ENCODE data around the gene BCAS3. TPM values are rescaled to one million over a fixed set of nuclear protein-coding genes. Genes with fewer than 3 reads are reported as not detected.
"Not testable (repeated sequence)": the region's sequence is repeated elsewhere in the genome, so short reads cannot be mapped to it uniquely, and the experiment has no call there.

BCAS3 gene
- total RNA-seq, 1 experiment from 2014 or later, result 11.4 TPM

DNA sequence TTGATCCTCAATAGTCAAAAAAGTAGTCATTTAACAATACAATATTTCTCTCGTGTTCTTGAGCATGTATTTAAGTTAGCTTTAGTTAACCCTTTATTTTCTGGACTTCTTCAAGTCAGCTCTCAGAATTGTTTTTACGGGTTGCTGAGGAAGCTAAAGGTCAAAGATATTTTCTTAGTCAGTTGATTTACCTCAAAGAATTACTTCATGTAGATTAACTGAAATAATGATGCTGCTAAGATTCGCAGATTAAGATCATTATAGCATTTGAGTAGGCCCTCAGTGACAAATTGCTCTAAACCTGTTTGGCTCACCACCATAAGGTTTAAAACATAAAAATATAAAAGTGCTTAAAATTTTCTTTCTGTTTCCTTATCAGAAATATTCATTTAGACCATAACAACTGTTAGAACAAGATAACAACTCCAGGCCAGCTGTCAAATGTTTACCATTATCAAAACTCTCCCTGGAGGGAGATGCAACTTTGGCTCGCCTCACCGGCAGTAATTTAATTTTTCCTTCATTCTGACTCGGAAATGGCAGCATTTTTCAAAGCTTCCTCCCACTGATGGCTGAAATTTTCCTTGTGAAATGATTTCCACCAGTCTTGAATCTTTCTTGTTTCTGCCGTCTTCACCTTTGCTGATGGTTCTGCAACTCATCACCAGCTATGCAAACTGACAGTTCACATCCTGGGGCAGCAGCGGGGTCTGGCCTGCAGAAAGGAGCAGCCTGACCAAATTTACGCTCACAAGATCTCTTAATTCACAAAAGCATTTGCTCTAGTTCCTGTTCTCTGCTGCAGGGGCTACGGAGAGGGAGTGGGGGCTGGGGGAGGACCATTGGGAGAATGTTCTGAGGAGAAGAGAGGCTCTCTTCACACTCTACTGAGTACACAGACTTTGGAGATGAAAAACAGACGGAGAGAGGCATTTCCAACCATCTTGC lies 467.2 kb downstream of the BCAS3 start:
- no peak for DNase-seq
- Histone ChIP-seq H3K27me3 (ENCODE audit: control insufficient read depth, insufficient read depth, low read length) (no peaks in the 10 kb centered on the region), H3K36me3 (replicated peaks; ENCODE audit: control insufficient read depth, insufficient read depth, low read length) (no peaks in the 10 kb centered on the region), H3K4me3 (ENCODE audit: insufficient read depth, low read depth, low read length) (no peak overlapping the region)

DNA sequence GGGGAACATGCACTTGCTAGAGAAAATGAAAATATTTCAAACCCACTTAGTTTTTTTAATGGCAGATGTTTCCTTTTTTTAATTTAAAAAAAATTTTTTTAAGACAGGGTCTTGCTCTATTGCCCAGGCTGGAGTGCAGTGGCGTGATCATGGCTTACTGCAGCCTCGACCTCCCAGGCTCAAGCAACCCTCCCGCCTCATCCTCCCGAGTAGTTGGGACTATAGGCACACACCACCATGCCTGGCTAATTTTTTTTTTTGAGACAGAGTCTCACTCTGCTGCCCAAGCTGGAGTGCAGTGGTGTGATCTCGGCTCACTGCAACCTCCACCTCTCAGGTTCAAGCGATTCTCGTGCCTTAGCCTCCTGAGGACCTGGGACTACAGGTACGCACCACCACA lies 469.2 kb downstream of the BCAS3 start:
- not testable (repeated sequence) for H3K36me3 ChIP-seq (replicated peaks; ENCODE audit: control insufficient read depth, insufficient read depth, low read length); H3K27me3 ChIP-seq (ENCODE audit: control insufficient read depth, insufficient read depth, low read length); DNase-seq

DNA sequence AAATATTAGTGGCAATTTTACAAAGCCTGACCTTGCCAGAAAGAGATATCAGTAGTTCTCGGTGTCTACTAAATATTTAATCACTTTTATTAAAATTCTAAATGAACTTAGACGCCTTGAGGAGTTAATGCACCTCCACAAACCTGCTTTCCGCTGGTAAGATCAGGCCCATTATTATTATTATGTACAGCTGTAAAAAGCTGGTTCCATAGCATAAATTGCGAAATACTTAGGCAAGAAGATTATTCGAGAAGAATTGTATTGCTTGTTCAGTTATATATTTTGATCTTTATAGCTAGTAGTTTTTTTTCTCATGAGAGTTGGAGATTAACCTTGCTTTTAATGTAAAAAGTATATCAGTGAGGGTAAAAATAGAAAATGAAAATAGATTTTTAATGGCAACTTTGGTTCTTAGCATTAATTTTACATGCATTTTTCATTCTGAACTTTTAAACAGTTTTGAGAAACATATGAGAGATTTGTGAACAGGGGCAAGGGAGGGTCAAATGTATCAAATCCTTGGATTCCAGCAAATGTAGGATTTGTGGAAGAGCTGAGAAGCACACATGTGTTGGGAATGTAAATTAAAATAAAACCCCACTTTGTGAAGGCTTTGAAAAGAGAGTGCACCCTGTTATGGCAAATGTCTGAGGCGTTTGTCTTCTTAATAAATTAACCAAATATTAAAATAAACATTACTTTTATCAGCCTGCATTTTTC lies 471.6 kb downstream of the BCAS3 start:
- Histone ChIP-seq H3K27me3 (ENCODE audit: control insufficient read depth, insufficient read depth, low read length) (no peaks in the 10 kb centered on the region), H3K36me3 (replicated peaks; ENCODE audit: control insufficient read depth, insufficient read depth, low read length) (no peaks in the 10 kb centered on the region), H3K4me3 (ENCODE audit: insufficient read depth, low read depth, low read length) (no peak overlapping the region)
- DNase-seq, result no peak

More for the DNA sequence above, 469.2 kb downstream of the BCAS3 start:
- H3K4me3 ChIP-seq (ENCODE audit: insufficient read depth, low read depth, low read length), result not testable (repeated sequence)

DNA sequence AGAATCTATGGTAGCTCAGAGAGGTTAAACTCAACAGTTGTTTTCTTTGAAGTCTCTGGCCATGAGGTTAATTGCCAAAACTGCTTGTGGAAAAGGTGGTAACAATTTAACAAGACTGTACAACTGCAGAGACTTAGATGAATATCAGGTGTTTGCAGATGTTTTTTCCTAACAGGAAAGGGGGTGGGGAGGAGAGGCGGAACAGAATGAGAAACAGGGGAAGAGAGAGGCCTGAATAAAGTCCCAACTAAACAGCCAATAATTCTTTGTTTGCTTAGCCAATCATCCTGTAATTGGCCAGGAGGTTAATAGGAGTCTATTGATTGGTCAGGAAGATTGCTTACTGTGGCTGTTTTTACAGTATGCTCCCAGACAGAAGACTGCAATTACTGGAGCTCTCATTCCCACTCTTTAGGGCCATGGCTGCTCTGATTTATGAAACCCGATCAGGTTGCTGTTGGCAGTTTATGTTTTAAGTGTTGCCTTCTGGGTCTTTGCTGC lies 472.3 kb downstream of the BCAS3 start:
- no peak for DNase-seq
- no peaks in the 10 kb centered on the region for H3K27me3 ChIP-seq (ENCODE audit: control insufficient read depth, insufficient read depth, low read length)
- no peak overlapping the region for H3K4me3 ChIP-seq (ENCODE audit: insufficient read depth, low read depth, low read length)
- H3K36me3 ChIP-seq (replicated peaks; ENCODE audit: control insufficient read depth, insufficient read depth, low read length), result no peaks in the 10 kb centered on the region

DNA sequence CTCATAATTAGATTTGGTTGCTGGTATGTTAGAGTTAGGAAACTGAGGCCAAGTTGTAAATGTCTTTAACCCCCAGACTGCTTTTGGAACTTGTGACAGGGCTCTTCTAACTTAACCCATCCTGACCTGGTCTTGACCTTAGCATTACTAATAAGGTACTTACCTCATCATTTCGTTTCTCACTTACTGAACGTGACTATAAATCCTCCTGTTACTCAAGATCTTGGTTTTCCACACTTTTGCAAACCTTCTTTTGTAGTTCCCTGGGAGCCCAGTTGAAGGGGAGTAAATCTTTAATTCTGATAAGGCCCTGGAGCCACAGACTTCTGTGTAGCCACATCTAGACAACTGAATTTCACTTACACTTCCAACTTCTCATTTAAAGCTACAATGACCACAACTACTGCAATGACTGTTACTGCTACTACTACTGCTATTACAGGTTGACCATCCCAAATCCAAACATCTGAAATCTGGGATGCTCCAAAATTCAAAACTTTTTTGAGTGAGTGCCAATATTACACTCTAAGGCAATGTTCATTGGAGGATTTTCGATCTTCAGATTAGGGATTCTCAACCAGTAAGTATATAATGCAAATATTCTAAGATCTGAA lies 473.1 kb downstream of the BCAS3 start:
- H3K4me3 ChIP-seq (ENCODE audit: insufficient read depth, low read depth, low read length), result no peak overlapping the region

DNA sequence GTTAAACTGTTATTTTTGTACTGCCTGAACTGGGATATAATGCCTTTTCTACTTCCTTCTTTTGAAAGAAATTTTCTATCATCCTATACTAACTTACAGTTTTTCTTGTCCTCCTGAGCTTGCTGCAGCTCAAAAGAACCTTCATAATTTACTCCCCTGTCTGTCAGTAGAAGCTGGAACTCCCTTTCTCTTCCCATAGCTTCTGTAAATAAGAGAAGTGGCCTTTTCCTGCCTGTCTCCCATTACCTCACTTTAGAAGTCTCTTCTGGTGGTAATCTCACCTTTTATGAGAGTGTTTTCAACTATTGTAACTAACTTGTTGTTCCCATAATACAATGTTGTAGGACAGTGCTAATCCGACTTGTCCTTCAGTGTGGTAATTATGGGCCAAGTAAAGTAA lies 475.2 kb downstream of the BCAS3 start:
- Histone ChIP-seq H3K27me3 (ENCODE audit: control insufficient read depth, insufficient read depth, low read length) (no peaks in the 10 kb centered on the region), H3K36me3 (replicated peaks; ENCODE audit: control insufficient read depth, insufficient read depth, low read length) (no peaks in the 10 kb centered on the region), H3K4me3 (ENCODE audit: insufficient read depth, low read depth, low read length) (no peak overlapping the region)
- no peak for DNase-seq

More for the DNA sequence above, 473.1 kb downstream of the BCAS3 start:
- Histone ChIP-seq H3K36me3 (replicated peaks; ENCODE audit: control insufficient read depth, insufficient read depth, low read length) (no peaks in the 10 kb centered on the region), H3K27me3 (ENCODE audit: control insufficient read depth, insufficient read depth, low read length) (no peaks in the 10 kb centered on the region)
- no peak for DNase-seq

DNA sequence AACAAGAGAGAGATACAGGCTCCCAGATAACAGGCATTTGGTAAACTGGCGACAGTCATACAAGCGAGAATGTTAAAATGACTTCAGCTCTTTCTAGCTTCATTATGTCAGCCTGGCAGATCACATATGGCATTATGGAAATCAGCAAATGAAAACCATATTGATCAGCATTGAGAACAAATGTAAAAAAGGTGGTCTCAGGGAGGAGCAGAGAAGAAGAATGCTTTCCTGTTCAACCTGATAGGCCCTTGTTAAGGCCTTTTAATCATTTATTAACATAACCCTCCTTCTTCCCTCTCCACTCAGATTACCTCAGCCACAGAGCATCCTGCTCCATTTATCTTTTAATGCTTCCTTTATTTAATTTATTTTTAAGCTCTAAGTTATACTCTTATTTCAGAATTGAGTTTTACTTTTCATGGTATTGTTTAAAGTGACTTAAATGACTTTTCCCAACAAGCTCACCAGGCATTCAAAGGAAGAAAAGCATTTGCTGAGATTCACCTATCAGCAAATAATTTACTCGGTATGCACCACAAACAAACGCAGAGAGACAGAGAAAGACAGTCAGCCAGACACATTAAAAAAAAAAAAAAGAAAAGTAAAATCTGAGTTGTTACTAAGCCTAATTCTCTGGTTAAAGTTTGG lies 478.1 kb downstream of the BCAS3 start:
- no peak overlapping the region for H3K4me3 ChIP-seq (ENCODE audit: insufficient read depth, low read depth, low read length)
- DNase-seq, result no peak
- no peaks in the 10 kb centered on the region for H3K27me3 ChIP-seq (ENCODE audit: control insufficient read depth, insufficient read depth, low read length)
- H3K36me3 ChIP-seq (replicated peaks; ENCODE audit: control insufficient read depth, insufficient read depth, low read length), result no peaks in the 10 kb centered on the region

DNA sequence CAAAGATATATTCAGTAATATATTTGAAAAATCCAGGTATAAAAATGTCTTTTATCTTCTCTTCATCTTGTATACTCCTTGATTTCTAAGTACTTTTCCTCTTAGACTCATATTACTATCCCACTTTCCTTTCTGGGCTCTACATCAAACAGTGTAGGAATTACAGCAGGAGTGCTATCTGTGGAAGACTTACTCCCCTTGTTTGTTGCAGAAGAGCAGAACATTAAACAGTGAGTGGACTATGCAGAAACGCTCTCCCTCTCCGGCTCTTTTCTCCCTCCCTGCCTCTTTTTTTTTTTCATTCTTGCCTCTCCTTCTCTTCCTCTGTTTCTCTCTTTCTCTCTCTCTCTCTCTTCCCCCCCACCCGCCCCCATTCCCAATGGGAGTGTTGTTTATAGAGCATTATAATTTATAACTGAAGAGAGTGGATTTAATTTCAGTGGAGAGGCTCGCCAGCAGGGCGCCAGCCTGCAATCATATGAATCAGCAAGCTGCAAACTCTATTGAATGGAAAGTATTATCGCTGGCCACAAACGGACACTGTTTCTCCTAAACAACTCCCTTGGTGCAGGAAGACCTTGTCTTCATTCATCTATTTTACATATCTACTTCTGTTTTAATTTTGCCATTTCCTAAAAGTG lies 479.7 kb downstream of the BCAS3 start:
- Histone ChIP-seq H3K36me3 (replicated peaks; ENCODE audit: control insufficient read depth, insufficient read depth, low read length) (no peaks in the 10 kb centered on the region), H3K4me3 (ENCODE audit: insufficient read depth, low read depth, low read length) (no peak overlapping the region), H3K27me3 (ENCODE audit: control insufficient read depth, insufficient read depth, low read length) (no peaks in the 10 kb centered on the region)
- no peak for DNase-seq

DNA sequence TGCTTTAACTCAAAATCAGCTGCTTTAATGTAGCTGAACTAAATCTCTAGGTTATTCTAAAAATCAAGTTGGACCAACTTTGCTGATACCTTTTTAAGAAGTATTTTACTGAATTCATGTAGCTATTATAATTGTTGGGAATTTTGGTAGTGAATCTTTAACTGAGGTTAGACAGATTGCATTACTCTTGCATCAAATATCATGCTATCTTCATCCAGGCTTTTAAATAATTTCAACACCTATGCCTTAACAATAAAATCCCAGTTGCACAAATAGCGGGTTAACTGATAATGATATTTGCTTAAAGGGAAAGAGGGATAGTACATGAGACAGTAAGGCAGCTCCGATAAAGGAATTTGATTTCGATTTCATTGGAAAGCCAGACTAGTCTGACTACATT lies 480.7 kb downstream of the BCAS3 start:
- DNase-seq, result no peak
- no peak overlapping the region for H3K4me3 ChIP-seq (ENCODE audit: insufficient read depth, low read depth, low read length)
- H3K27me3 ChIP-seq (ENCODE audit: control insufficient read depth, insufficient read depth, low read length), result no peaks in the 10 kb centered on the region
- H3K36me3 ChIP-seq (replicated peaks; ENCODE audit: control insufficient read depth, insufficient read depth, low read length), result no peaks in the 10 kb centered on the region

DNA sequence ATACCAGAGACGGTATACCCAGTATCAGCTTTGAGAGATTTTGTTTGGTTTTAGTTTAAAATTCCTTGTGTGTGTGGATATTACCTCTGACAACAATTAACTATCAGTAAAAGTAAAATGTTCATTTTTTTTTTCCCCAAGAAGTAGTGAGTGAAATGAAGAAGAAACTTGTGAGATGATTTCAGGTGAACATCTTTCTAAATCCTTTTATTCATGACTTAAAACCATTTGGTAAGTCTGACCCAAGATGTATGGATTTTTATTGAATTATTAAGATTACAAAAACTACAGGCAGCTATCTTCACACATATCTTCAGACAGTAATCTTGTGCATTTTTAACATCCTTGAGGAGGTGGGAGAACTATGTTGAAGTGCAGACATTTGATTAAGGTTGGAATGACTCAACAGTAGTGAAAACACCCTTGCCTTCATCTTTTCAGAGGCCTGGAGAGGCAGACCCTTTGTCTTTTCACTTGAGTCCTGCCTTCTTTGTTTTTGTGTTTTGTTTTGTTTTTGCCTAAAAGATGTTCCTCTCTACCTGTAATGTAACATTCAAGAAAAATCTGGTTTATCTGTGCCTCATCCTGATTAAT lies 481.7 kb downstream of the BCAS3 start:
- Histone ChIP-seq H3K27me3 (ENCODE audit: control insufficient read depth, insufficient read depth, low read length) (no peaks in the 10 kb centered on the region), H3K4me3 (ENCODE audit: insufficient read depth, low read depth, low read length) (no peak overlapping the region), H3K36me3 (replicated peaks; ENCODE audit: control insufficient read depth, insufficient read depth, low read length) (no peaks in the 10 kb centered on the region)
- DNase-seq, result no peak

DNA sequence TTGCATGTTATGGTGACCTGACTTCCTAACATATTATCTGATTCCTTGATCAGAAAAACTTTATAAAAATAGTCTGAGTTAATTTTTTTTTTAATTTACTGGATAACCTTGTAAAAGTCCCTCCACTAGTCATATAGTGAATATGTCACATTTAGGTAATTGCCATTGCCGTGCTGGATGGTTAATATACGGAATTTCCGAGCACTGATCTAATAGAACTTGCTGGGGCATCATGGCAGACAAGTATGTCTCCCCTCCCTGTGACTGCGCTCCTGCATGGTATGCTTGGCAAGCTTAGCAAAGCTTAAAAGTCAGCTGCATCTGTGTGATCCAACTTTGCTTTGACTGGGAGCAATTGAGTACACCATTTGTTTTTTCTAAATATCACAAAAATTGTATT lies 482.6 kb downstream of the BCAS3 start:
- no peak for DNase-seq
- H3K4me3 ChIP-seq (ENCODE audit: insufficient read depth, low read depth, low read length), result no peak overlapping the region
- H3K36me3 ChIP-seq (replicated peaks; ENCODE audit: control insufficient read depth, insufficient read depth, low read length), result no peaks in the 10 kb centered on the region
- no peaks in the 10 kb centered on the region for H3K27me3 ChIP-seq (ENCODE audit: control insufficient read depth, insufficient read depth, low read length)

DNA sequence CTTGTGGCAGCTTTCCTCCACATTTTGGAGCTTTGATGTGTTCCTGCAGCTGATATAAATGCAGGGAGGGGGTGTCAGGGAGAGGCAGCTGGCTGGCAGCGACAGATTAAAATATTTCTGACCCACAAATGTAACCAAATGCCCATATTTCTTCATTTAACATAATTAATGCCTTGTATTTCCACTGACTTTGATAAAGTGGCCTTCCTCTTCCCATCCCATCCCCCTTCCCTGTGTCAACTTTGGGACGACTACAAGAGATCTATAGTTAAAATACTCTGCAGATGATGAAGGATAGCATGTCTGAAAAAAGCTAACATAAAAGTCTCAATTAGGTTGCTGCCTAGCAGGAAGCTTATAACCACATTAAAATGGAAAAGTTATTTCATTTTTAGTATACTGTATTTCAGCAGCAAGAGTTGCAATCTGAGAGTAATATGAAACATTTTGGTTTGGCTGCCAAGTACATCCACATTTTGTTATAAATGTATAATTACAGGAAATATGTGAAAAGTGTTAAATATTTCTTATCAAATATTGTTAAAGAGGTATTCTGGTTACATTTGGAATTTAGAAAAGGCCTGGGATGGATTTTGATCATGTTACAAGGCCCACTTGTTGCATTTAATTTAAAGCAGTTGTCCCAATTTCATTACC lies 483.3 kb downstream of the BCAS3 start:
- no peak for DNase-seq
- no peak overlapping the region for H3K4me3 ChIP-seq (ENCODE audit: insufficient read depth, low read depth, low read length)
- no peaks in the 10 kb centered on the region for H3K36me3 ChIP-seq (replicated peaks; ENCODE audit: control insufficient read depth, insufficient read depth, low read length)
- no peaks in the 10 kb centered on the region for H3K27me3 ChIP-seq (ENCODE audit: control insufficient read depth, insufficient read depth, low read length)

DNA sequence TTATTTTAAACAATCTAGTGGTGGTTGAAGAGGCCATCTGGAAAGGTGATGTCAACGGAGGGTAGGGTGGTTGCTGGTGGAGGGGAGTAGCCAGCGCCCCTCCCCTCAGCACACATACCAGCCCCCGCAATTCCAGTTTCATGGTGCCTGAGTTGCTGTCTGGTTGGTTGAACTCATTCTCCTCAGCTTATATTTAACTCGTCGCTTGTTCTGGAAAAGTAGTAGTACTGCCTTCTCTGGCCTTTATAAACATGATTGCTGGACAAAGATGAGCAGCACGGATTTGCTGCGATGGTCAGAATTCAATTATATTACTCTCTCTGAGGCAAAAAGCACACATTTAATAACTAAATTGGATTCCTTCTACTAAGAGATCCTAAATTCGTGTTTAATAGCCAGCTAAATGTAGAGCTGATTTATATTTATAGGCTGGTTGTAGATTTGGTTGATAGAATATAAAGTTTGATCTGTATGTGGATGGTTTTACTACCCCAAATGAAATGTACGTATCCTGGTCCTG lies 484.0 kb downstream of the BCAS3 start:
- DNase-seq, result no peak
- H3K4me3 ChIP-seq (ENCODE audit: insufficient read depth, low read depth, low read length), result no peak overlapping the region
- no peaks in the 10 kb centered on the region for H3K36me3 ChIP-seq (replicated peaks; ENCODE audit: control insufficient read depth, insufficient read depth, low read length)
- no peaks in the 10 kb centered on the region for H3K27me3 ChIP-seq (ENCODE audit: control insufficient read depth, insufficient read depth, low read length)
